GM21360 (cell line): Measurements from ENCODE around the gene MYCN.
"Not testable (repeated sequence)": the region's sequence is repeated elsewhere in the genome, so short reads cannot be mapped to it uniquely, and the experiment has no call there.

Source experiments
- ATAC-seq: cut with Tn5 transposase; IDR thresholded peaks from one replicate; pipeline ENCODE4 v1.9.1; 2021; ENCODE audit warnings: mild to moderate bottlenecking, moderate library complexity; ENCODE audit not compliant: unreplicated experiment

The MYCN gene

GRCh38 chr2:15942711-15943345 is 2.5 kb downstream of the MYCN start:
- no peak for ATAC-seq

DNA sequence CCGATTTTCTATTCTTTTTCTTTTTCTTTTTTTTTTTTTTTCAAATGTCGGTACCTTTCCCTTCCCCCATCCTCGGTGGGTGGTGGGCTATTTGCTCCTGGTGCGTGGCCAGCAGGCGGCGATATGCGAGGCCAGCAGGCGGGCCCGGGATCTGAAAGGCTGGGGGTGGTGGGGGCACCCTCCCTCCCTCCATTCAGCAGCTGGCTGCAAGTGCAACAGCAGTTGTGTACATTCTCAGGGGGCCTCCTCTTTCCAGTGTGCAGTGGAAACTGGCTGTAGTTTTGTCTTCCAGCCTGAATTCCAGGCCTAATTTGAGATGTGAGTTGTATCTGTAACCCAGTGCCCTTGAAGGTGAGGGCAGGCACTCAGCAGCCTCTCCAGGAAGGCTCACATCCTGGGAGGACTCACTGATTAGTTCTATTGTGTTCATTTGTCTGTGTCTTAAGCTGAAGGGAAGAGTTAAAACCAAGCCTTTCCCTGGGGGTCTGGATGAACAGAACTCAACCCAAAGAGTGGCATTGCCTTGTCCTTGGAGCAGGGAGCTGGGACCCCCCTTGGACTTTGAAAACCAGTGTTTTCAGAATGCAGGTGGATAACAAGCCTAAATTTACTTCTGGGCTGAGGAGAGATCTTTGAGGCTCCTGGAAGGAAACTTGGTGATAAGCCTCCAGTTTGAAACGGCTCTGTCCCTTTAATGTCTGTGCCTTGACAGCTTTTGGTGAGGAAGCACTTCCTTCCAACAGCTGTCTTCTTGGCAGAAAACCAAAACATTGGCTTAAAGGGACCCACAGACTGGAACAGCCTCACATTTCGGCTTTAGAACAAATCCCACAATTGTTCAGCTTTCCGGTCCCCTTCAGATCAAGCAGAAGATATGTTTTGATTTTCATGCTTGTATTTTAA is 3.3 kb downstream of the MYCN start:
- ATAC-seq = no peak

- ATAC-seq = no peak
Observed at GRCh38 chr2:15944325-15945017, 4.1 kb downstream of the MYCN start.

GRCh38 chr2:15945909-15946705 is 5.8 kb downstream of the MYCN start:
- ATAC-seq = no peak

GRCh38 chr2:15946983-15947382 is 6.6 kb downstream of the MYCN start:
- no peak for ATAC-seq

- ATAC-seq = no peak
Observed at GRCh38 chr2:15947431-15947830, 7.1 kb downstream of the MYCN start.

- ATAC-seq = no peak
Observed at GRCh38 chr2:15948704-15948957, 8.3 kb downstream of the MYCN start.

DNA sequence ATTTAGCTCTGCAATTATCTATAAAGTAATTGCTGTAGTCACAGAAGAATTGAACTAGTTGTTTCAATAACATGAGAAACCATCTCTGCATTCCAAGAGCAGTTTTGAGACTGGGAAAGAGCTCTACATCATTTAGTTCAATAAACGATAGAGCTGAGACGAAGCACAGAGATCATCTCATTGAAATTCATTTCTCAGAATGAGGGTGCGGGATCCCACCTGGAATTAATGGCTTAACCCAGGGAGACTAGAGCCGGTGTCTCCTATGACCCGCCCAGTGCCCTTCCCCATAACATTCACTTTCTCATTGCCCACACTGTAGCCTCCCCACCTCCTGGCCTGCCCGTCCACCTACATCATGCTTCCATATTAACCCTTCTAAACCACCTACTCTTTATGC is 8.8 kb downstream of the MYCN start:
- no peak for ATAC-seq

- no peak for ATAC-seq
Observed at GRCh38 chr2:15949551-15949950, 9.2 kb downstream of the MYCN start.

DNA sequence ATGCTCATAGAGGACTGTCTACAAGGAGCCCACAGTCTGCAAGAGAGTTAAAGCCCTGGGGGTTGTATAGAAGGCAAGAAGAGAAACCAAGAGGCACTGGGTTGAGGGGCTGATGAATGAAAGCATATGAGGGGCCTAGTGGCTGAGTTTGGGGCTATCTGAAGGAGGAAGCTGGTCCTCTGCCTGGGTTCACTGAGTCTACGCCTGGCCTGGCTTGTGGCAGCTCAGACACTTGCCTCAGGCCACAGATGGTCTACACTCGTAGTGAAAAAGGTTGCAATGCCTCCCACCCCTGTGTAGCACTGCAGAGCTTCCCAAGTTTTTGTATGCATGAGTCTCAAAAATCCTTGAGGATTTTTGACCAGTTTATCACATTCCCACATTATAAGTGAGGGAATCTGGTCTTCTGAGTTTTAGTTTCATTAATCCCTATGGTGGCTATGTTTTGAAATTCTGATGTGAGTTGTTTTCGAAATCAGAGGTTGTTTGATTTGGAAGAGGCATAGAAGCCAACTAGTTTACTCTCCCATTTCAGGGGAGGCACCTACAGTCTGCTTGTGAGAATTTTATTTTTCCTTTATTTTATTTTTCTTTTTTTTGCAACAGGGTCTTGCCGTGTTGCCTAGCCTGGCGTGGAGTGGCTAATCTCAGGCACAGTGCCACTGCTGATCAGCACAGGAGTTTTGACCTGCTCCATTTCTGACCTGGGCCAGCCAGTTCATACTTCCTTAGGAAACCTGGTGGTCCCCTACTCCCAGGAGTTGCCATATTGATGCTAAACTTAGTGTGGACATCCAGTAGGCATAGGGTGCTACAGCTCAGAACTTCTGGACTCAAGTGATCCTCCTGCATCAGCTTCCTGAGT is 10.0 kb downstream of the MYCN start:
- ATAC-seq = no peak

- ATAC-seq = not testable (repeated sequence)
Observed at GRCh38 chr2:15951936-15952335, 11.6 kb downstream of the MYCN start.

GRCh38 chr2:15952451-15953146 is 12.2 kb downstream of the MYCN start:
- no peak for ATAC-seq

GRCh38 chr2:15953147-15953630 is 12.8 kb downstream of the MYCN start:
- no peak for ATAC-seq

DNA sequence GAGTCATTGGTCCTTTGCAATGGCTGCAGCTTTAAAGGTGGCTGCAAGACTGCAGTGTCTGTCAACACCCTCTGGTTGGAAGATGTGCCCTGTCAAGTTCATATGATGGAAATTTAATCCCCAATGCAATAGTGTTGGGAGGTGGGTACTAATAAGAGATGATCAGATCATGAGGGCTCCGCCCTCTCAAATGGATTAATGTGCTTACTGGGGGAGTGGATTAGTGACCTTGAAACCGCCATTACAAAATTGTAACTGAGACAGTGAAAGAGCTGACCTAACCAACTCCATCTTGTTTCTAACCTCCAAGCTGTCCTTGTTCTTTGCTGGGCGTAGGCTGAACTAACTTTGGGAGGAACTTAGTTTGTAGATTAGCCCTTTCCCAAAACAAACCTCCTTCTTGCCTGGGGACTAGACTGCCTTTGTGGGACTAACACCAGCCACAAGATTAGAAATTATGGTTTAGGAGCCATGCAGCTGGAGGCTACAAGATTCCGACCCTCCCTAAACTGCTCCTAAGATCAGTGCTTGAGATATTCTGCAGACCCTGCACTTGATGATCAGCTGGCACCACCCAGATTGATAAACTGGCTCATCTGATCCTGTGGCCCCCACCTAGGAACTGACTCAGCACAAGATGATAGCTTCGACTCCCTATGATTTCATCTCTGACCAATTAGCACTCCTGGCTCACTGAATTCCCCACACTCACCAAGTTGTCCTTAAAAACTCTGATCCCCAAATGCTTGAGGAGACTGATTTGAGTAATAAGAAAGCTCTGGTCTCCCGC is 13.7 kb downstream of the MYCN start:
- no peak for ATAC-seq

- ATAC-seq = no peak
Observed at GRCh38 chr2:15954761-15955160, 14.4 kb downstream of the MYCN start.

GRCh38 chr2:15955232-15955988 is 15.1 kb downstream of the MYCN start:
- no peak for ATAC-seq

GRCh38 chr2:15956230-15956629 is 15.9 kb downstream of the MYCN start:
- no peak for ATAC-seq
